ENCODE results near the gene CLMN. TPM values are rescaled to one million over a fixed set of nuclear protein-coding genes. Genes with fewer than 3 reads are reported as not detected.

CLMN gene
- total and polyA plus RNA-seq, 10 of the 15 experiments (the other 5 are each of a cell fraction or from before 2014, with no cell fraction given), result 7.8 to 49.3 (median 18.5) TPM

DNA sequence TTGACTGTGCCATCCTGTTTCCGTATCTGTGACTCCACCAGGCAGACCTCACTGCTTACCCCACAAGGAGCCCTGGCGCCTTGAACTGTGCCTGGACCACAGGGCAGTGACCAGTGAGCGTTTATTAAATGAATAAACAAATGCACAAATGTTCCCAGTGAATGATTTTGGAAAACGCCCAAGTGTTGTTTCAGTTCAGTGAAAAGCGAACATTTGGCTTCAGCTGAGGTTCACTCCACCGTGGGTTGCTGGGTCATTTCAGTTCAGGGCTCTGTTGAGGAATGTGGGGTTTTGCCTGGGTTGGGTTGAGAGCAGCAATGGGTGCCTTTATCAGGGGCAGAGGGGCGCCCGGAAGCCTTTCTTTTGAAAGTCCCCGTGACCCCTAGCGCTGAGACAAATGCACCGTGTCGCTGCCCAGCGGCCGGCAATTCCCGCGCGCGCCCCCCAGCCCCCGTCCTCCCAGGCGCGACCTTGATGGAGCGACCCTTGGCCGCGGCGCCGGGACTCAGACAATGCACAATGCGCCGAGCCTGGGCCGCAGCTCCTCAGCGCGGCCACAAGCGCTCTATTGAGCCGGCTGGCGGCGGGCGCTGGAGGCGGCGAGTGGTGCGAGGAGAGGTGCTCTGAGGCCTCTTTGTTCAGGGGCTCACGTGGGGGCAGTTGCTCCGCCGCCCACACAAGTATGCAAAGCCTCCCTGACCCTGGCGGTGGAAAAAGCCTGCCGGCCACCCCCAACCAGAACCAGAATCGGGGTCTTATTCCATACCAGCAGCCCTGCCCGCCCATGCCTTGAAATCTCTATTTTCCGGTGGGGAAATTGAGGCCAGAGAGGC is 40.5 kb upstream of the CLMN start (continued):
- TF ChIP-seq, protein P1, sequence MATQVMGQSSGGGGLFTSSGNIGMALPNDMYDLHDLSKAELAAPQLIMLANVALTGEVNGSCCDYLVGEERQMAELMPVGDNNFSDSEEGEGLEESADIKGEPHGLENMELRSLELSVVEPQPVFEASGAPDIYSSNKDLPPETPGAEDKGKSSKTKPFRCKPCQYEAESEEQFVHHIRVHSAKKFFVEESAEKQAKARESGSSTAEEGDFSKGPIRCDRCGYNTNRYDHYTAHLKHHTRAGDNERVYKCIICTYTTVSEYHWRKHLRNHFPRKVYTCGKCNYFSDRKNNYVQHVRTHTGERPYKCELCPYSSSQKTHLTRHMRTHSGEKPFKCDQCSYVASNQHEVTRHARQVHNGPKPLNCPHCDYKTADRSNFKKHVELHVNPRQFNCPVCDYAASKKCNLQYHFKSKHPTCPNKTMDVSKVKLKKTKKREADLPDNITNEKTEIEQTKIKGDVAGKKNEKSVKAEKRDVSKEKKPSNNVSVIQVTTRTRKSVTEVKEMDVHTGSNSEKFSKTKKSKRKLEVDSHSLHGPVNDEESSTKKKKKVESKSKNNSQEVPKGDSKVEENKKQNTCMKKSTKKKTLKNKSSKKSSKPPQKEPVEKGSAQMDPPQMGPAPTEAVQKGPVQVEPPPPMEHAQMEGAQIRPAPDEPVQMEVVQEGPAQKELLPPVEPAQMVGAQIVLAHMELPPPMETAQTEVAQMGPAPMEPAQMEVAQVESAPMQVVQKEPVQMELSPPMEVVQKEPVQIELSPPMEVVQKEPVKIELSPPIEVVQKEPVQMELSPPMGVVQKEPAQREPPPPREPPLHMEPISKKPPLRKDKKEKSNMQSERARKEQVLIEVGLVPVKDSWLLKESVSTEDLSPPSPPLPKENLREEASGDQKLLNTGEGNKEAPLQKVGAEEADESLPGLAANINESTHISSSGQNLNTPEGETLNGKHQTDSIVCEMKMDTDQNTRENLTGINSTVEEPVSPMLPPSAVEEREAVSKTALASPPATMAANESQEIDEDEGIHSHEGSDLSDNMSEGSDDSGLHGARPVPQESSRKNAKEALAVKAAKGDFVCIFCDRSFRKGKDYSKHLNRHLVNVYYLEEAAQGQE (IDR thresholded peaks at IDR 0.05; ENCODE audit: low read depth, low read length), result no peak
- TF ChIP-seq POLR2AphosphoS2 (IDR thresholded peaks at IDR 0.05; ENCODE audit: low read depth, low read length) (no peak), CHD4 (IDR thresholded peaks at IDR 0.05) (no peak), WRNIP1 (IDR thresholded peaks at IDR 0.05; ENCODE audit: borderline replicate concordance, low read depth, low read length) (no peak), ZSCAN29 (IDR thresholded peaks at IDR 0.05) (no peak), BHLHE40 (IDR thresholded peaks at IDR 0.05; ENCODE audit: borderline replicate concordance in 1 of 2, low read depth in 2 of 2, low read length in 1 of 2) (peak; percentile 66 to 81; a peak in 3 of 4 replicates), IRF4 (IDR thresholded peaks at IDR 0.05; ENCODE audit: low read depth, low read length) (no peak), YY1 (IDR thresholded peaks at IDR 0.05; ENCODE audit: low read depth, low read length) (no peak), FOXM1 (IDR thresholded peaks at IDR 0.05; ENCODE audit: low read depth, low read length) (no peak), NR2F1 (conservative IDR thresholded peaks at IDR 0.05) (peak; percentile 44; the same call in 1 of the 2 replicates), KDM1A (IDR thresholded peaks at IDR 0.05; ENCODE audit: borderline replicate concordance) (no peak), HDGF (IDR thresholded peaks at IDR 0.05) (no peak)
- TF ChIP-seq, protein P2, sequence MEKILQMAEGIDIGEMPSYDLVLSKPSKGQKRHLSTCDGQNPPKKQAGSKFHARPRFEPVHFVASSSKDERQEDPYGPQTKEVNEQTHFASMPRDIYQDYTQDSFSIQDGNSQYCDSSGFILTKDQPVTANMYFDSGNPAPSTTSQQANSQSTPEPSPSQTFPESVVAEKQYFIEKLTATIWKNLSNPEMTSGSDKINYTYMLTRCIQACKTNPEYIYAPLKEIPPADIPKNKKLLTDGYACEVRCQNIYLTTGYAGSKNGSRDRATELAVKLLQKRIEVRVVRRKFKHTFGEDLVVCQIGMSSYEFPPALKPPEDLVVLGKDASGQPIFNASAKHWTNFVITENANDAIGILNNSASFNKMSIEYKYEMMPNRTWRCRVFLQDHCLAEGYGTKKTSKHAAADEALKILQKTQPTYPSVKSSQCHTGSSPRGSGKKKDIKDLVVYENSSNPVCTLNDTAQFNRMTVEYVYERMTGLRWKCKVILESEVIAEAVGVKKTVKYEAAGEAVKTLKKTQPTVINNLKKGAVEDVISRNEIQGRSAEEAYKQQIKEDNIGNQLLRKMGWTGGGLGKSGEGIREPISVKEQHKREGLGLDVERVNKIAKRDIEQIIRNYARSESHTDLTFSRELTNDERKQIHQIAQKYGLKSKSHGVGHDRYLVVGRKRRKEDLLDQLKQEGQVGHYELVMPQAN (conservative IDR thresholded peaks at IDR 0.05), result no peak
- TF ChIP-seq, protein P3, sequence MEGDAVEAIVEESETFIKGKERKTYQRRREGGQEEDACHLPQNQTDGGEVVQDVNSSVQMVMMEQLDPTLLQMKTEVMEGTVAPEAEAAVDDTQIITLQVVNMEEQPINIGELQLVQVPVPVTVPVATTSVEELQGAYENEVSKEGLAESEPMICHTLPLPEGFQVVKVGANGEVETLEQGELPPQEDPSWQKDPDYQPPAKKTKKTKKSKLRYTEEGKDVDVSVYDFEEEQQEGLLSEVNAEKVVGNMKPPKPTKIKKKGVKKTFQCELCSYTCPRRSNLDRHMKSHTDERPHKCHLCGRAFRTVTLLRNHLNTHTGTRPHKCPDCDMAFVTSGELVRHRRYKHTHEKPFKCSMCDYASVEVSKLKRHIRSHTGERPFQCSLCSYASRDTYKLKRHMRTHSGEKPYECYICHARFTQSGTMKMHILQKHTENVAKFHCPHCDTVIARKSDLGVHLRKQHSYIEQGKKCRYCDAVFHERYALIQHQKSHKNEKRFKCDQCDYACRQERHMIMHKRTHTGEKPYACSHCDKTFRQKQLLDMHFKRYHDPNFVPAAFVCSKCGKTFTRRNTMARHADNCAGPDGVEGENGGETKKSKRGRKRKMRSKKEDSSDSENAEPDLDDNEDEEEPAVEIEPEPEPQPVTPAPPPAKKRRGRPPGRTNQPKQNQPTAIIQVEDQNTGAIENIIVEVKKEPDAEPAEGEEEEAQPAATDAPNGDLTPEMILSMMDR (IDR thresholded peaks at IDR 0.05 in 2 of 3, conservative IDR thresholded peaks at IDR 0.05 in 1 of 3; ENCODE audit: control insufficient read depth in 2 of 3, extremely low read depth in 1 of 3, insufficient read depth in 1 of 3, low read depth in 3 of 3, low read length in 3 of 3), result peak in 1 of 3 experiments; percentile 20; a peak in 1 of 6 replicates
- TF ChIP-seq, protein P4, sequence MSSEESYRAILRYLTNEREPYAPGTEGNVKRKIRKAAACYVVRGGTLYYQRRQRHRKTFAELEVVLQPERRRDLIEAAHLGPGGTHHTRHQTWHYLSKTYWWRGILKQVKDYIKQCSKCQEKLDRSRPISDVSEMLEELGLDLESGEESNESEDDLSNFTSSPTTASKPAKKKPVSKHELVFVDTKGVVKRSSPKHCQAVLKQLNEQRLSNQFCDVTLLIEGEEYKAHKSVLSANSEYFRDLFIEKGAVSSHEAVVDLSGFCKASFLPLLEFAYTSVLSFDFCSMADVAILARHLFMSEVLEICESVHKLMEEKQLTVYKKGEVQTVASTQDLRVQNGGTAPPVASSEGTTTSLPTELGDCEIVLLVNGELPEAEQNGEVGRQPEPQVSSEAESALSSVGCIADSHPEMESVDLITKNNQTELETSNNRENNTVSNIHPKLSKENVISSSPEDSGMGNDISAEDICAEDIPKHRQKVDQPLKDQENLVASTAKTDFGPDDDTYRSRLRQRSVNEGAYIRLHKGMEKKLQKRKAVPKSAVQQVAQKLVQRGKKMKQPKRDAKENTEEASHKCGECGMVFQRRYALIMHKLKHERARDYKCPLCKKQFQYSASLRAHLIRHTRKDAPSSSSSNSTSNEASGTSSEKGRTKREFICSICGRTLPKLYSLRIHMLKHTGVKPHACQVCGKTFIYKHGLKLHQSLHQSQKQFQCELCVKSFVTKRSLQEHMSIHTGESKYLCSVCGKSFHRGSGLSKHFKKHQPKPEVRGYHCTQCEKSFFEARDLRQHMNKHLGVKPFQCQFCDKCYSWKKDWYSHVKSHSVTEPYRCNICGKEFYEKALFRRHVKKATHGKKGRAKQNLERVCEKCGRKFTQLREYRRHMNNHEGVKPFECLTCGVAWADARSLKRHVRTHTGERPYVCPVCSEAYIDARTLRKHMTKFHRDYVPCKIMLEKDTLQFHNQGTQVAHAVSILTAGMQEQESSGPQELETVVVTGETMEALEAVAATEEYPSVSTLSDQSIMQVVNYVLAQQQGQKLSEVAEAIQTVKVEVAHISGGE (CRISPR knock-in tag; IDR thresholded peaks at IDR 0.05), result no peak

Data from GM12878 (cell line).